ENCODE measurements around the gene PPP1CA.

Gene PPP1CA

GRCh38 chr11:67437082-67437808 lies 35.6 kb upstream of the PPP1CA start, which contains the start of gene PTPRCAP:
PTPRCAP (minus strand) TSS chr11:67437682; CDS start chr11:67437619, 63 bp downstream.
- no peaks in the 10 kb centered on the region for H3K27me3 Mint-ChIP-seq
- H3K36me3 Mint-ChIP-seq (ENCODE audit: low read depth), result peaks cover 23% of the 10 kb centered on the region
- H3K4me1 Mint-ChIP-seq (ENCODE audit: low read depth), result peaks cover 73% of the 10 kb centered on the region
- H3K27ac Mint-ChIP-seq, result peak within 1 kb of the TSS; percentile 98
- no peaks in the 10 kb centered on the region for H3K9me3 Mint-ChIP-seq
- peak within 1 kb of the TSS; percentile 91 for H3K4me3 Mint-ChIP-seq

- Mint-ChIP-seq H3K4me1 (ENCODE audit: low read depth) (peaks cover 74% of the 10 kb centered on the region), H3K27me3 (no peaks in the 10 kb centered on the region), H3K4me3 (peak overlapping the region; percentile 91), H3K36me3 (ENCODE audit: low read depth) (peaks cover 30% of the 10 kb centered on the region), H3K9me3 (no peaks in the 10 kb centered on the region), H3K27ac (peak overlapping the region; percentile 98)
Observed at GRCh38 chr11:67436459-67437081, 34.9 kb upstream of the PPP1CA start.

- H3K36me3 Mint-ChIP-seq (ENCODE audit: low read depth), result peaks cover 30% of the 10 kb centered on the region
- H3K9me3 Mint-ChIP-seq, result no peaks in the 10 kb centered on the region
- peak overlapping the region; percentile 91 for H3K4me3 Mint-ChIP-seq
- peaks cover 70% of the 10 kb centered on the region for H3K4me1 Mint-ChIP-seq (ENCODE audit: low read depth)
- H3K27ac Mint-ChIP-seq, result peak overlapping the region; percentile 98
- no peaks in the 10 kb centered on the region for H3K27me3 Mint-ChIP-seq
Observed at GRCh38 chr11:67435727-67436458, 34.2 kb upstream of the PPP1CA start.

GRCh38 chr11:67435031-67435726 lies 33.5 kb upstream of the PPP1CA start:
- peak overlapping the region; percentile 91 for H3K4me3 Mint-ChIP-seq

GRCh38 chr11:67434395-67434881 lies 32.8 kb upstream of the PPP1CA start:
- no peaks in the 10 kb centered on the region for H3K9me3 Mint-ChIP-seq
- H3K27me3 Mint-ChIP-seq, result no peaks in the 10 kb centered on the region
- peaks cover 68% of the 10 kb centered on the region for H3K4me1 Mint-ChIP-seq (ENCODE audit: low read depth)
- H3K4me3 Mint-ChIP-seq, result peak overlapping the region; percentile 51
- H3K36me3 Mint-ChIP-seq (ENCODE audit: low read depth), result peaks cover 34% of the 10 kb centered on the region
- peak overlapping the region; percentile 87 for H3K27ac Mint-ChIP-seq

More at GRCh38 chr11:67435031-67435726, 33.5 kb upstream of the PPP1CA start:
- H3K27ac Mint-ChIP-seq, result peak overlapping the region; percentile 93
- H3K9me3 Mint-ChIP-seq, result no peaks in the 10 kb centered on the region
- H3K27me3 Mint-ChIP-seq, result no peaks in the 10 kb centered on the region
- H3K36me3 Mint-ChIP-seq (ENCODE audit: low read depth), result peaks cover 34% of the 10 kb centered on the region
- peaks cover 68% of the 10 kb centered on the region for H3K4me1 Mint-ChIP-seq (ENCODE audit: low read depth)

GRCh38 chr11:67433536-67434394 lies 32.1 kb upstream of the PPP1CA start:
- Mint-ChIP-seq H3K36me3 (ENCODE audit: low read depth) (peaks cover 34% of the 10 kb centered on the region), H3K27ac (peak overlapping the region; percentile 87), H3K27me3 (no peaks in the 10 kb centered on the region), H3K9me3 (no peaks in the 10 kb centered on the region), H3K4me1 (ENCODE audit: low read depth) (peaks cover 66% of the 10 kb centered on the region), H3K4me3 (peak overlapping the region; percentile 51)

GRCh38 chr11:67432655-67433349 lies 31.1 kb upstream of the PPP1CA start:
- Mint-ChIP-seq H3K36me3 (ENCODE audit: low read depth) (peaks cover 31% of the 10 kb centered on the region), H3K9me3 (no peaks in the 10 kb centered on the region), H3K27me3 (no peaks in the 10 kb centered on the region), H3K4me3 (no peak overlapping the region), H3K4me1 (ENCODE audit: low read depth) (peaks cover 68% of the 10 kb centered on the region), H3K27ac (peak overlapping the region; percentile 47)

GRCh38 chr11:67431346-67432249 lies 29.9 kb upstream of the PPP1CA start:
- peaks cover 26% of the 10 kb centered on the region for H3K36me3 Mint-ChIP-seq (ENCODE audit: low read depth)
- peak overlapping the region; percentile 32 for H3K4me3 Mint-ChIP-seq
- no peaks in the 10 kb centered on the region for H3K27me3 Mint-ChIP-seq
- peak overlapping the region; percentile 52 for H3K27ac Mint-ChIP-seq
- H3K4me1 Mint-ChIP-seq (ENCODE audit: low read depth), result peaks cover 72% of the 10 kb centered on the region
- H3K9me3 Mint-ChIP-seq, result no peaks in the 10 kb centered on the region

- Mint-ChIP-seq H3K27ac (no peak overlapping the region), H3K27me3 (no peaks in the 10 kb centered on the region), H3K9me3 (no peaks in the 10 kb centered on the region), H3K4me3 (peak overlapping the region; percentile 98), H3K36me3 (ENCODE audit: low read depth) (peaks cover 12% of the 10 kb centered on the region), H3K4me1 (ENCODE audit: low read depth) (peaks cover 59% of the 10 kb centered on the region)
Observed at GRCh38 chr11:67429722-67430121, 28.1 kb upstream of the PPP1CA start.

GRCh38 chr11:67429038-67429668 lies 27.5 kb upstream of the PPP1CA start:
- peak overlapping the region; percentile 97 for H3K27ac Mint-ChIP-seq
- H3K9me3 Mint-ChIP-seq, result no peaks in the 10 kb centered on the region
- H3K4me3 Mint-ChIP-seq, result peak overlapping the region; percentile 98
- H3K27me3 Mint-ChIP-seq, result no peaks in the 10 kb centered on the region
- peaks cover 54% of the 10 kb centered on the region for H3K4me1 Mint-ChIP-seq (ENCODE audit: low read depth)
- peaks cover 12% of the 10 kb centered on the region for H3K36me3 Mint-ChIP-seq (ENCODE audit: low read depth)

- Mint-ChIP-seq H3K9me3 (no peaks in the 10 kb centered on the region), H3K4me3 (peak within 1 kb of the TSS; percentile 98), H3K27me3 (no peaks in the 10 kb centered on the region), H3K27ac (peak within 1 kb of the TSS; percentile 97), H3K36me3 (ENCODE audit: low read depth) (peaks cover 12% of the 10 kb centered on the region), H3K4me1 (ENCODE audit: low read depth) (peaks cover 45% of the 10 kb centered on the region)
Observed at GRCh38 chr11:67428052-67429001, 26.7 kb upstream of the PPP1CA start, which contains the start of gene RPS6KB2. RPS6KB2 (plus strand) TSS chr11:67428494; CDS start chr11:67428546, 52 bp downstream.
